Measurements from ENCODE around the gene TBC1D1. TPM values are rescaled to one million over a fixed set of nuclear protein-coding genes. Genes with fewer than 3 reads are reported as not detected.

Gene TBC1D1
- total and polyA plus RNA-seq, 12 donors: 85.4 to 153 (median 106) TPM

DNA sequence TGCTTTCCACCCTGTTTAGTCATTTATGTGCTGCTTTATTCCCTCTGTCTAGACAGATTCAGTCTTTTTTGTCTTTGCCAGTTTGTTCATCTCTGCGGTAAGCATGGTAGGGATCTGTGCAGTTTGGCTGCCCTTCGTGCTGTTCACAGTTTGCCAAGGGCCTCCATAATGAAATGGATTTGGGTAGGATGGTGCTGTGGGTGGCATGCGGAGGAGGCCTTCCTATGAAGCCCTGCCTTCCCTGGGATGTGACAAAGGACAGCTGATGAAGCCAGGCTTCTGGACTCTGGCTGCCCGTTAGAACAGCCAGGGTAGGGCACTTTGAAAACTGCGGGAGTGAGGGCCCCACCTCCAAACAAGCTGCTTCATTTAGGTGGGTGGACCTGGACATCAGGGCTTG is 116.8 kb downstream of the TBC1D1 start:
- Histone ChIP-seq H3K4me3 (no peak overlapping the region), H3K27me3 (no peaks in the 10 kb centered on the region), H3K4me1 (peaks cover 0 to 80% (median 59%) of the 10 kb centered on the region in 9 donors), H3K27ac (no peak overlapping the region), H3K36me3 (no peaks in the 10 kb centered on the region), H3K9me3 (no peaks in the 10 kb centered on the region)
- intact Hi-C loops (cut with DNase I): no loop called here
- WGBS, 2 donors: 75% methylated on average over 5 of the region's 5 CpGs
- TF ChIP-seq, protein P1, sequence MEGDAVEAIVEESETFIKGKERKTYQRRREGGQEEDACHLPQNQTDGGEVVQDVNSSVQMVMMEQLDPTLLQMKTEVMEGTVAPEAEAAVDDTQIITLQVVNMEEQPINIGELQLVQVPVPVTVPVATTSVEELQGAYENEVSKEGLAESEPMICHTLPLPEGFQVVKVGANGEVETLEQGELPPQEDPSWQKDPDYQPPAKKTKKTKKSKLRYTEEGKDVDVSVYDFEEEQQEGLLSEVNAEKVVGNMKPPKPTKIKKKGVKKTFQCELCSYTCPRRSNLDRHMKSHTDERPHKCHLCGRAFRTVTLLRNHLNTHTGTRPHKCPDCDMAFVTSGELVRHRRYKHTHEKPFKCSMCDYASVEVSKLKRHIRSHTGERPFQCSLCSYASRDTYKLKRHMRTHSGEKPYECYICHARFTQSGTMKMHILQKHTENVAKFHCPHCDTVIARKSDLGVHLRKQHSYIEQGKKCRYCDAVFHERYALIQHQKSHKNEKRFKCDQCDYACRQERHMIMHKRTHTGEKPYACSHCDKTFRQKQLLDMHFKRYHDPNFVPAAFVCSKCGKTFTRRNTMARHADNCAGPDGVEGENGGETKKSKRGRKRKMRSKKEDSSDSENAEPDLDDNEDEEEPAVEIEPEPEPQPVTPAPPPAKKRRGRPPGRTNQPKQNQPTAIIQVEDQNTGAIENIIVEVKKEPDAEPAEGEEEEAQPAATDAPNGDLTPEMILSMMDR (IDR thresholded peaks at IDR 0.05): no peak
- ATAC-seq: no peak
- no peak for DNase-seq

DNA sequence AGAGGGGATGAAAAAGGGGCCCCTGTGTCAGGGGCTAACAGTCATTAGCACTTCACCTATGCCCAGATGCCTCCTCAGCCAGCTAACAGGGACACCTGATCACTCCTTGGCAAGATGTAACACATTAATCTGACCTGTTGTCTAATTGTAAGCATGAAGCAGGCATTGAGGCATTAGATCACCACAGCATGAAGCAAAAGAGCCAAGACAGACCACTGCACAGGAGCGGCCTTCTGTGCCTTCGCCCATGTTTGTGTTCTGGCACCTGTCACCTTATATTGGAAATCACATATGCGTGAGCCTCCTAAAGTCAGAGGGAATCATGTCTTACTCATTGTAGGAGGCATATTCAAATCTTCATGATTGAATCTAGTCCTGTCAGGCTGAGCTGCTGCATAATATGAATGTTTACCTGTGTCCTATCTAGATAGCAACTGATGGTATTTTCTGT is 117.7 kb downstream of the TBC1D1 start:
- Histone ChIP-seq H3K4me1 (peaks cover 0 to 78% (median 55%) of the 10 kb centered on the region in 9 donors), H3K4me3 (no peak overlapping the region), H3K36me3 (no peaks in the 10 kb centered on the region), H3K9me3 (no peaks in the 10 kb centered on the region), H3K27ac (peak overlapping the region in 1 of 10 donors; percentile 7), H3K27me3 (no peaks in the 10 kb centered on the region)
- DNase-seq (no peak), ATAC-seq (peak in 1 of 8 donors; percentile 14)
- intact Hi-C loops (cut with DNase I): no loop called here
- WGBS, 2 donors: 94 to 97% methylated on average over 3 of the region's 3 CpGs
- TF ChIP-seq, protein P1 (IDR thresholded peaks at IDR 0.05): no peak

DNA sequence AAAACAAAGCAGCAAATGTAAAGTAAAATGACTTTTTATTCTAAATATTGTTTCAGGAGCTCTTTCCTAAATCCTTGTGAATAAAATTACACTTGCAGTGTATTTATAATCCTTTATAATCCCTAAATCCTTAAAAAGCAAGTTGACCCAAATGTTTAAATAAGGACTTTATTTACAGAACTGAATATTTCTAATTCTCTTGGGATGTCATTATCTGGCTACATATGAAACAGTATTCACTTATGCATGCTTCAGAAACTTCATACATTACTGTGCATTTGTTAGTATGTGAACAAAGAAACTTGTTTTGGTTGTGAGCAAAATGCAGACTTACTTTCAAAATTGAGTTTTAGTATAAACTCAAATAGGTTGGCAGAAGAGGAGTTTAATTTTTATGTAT is 118.5 kb downstream of the TBC1D1 start:
- Histone ChIP-seq H3K9me3 (no peaks in the 10 kb centered on the region), H3K4me1 (peaks cover 0 to 78% (median 52%) of the 10 kb centered on the region in 9 donors), H3K27me3 (no peaks in the 10 kb centered on the region), H3K4me3 (peak overlapping the region in 2 of 10 donors; percentile 3 to 6), H3K36me3 (peaks cover 0 to 3% (median 0%) of the 10 kb centered on the region in 9 donors), H3K27ac (peak overlapping the region in 3 of 10 donors; percentile 2 to 7 (median 7))
- no peak for ATAC-seq
- intact Hi-C loops (cut with DNase I): no loop called here
- DNase-seq: no peak
- TF ChIP-seq, protein P1 (IDR thresholded peaks at IDR 0.05): no peak

GRCh38 chr4:38009949-38010348 is 119.1 kb downstream of the TBC1D1 start:
- H3K27me3 ChIP-seq: no peaks in the 10 kb centered on the region
- ATAC-seq: peak in 2 of 8 donors; percentile 29
- intact Hi-C loops (cut with DNase I): no loop called here
- DNase-seq: no peak
- TF ChIP-seq, protein P1 (IDR thresholded peaks at IDR 0.05): no peak
- H3K9me3 ChIP-seq: no peaks in the 10 kb centered on the region
- H3K4me1 ChIP-seq: peaks cover 0 to 76% (median 47%) of the 10 kb centered on the region in 9 donors
- H3K27ac ChIP-seq: peak overlapping the region in 4 of 10 donors; percentile 11 to 52 (median 44)
- 56 to 64% methylated on average over 3 of the region's 3 CpGs for WGBS, 2 donors
- peaks cover 0 to 8% (median 0%) of the 10 kb centered on the region in 9 donors for H3K36me3 ChIP-seq
- H3K4me3 ChIP-seq: peak overlapping the region in 1 of 10 donors; percentile 6
